Stimulated activated CD8-positive, alpha-beta memory T cell treated with anti-CD3 and anti-CD28 coated beads, Interleukin-2, amount 100 ng/mL, for 48 hours (primary cell): Measurements from ENCODE around the gene CUL7.

ENCODE experiments used
- DNase-seq, 2 donors: peaks; one replicate each; pipeline ENCODE4 v3.0.0-alpha.2; 2020; ENCODE audit warnings: low read depth in 2 of 2

The CUL7 gene

DNA sequence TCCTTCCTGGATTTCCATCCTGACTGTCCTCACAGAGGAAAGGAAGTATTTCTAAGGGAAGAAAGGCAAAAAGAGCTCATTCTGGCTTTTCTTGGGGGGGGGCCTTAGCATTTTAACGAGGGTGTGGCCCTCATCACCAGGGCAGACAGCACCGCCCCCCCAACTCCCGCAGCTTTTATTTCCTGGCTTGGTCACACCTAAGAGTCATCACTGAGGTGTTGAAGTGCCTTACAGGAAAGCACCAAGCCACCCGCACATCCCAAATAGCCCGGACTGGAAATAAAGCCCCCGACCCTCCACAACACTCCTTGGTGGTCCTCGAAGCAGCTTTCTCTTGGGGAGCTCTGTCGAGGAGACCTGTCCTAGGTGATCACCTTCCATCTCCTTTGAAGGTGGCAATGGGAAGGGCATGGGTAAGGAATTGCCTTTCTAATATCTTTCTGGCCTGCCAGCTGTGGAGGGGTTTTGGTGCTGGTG lies 23.7 kb upstream of the CUL7 start:
- no peak for DNase-seq

DNA sequence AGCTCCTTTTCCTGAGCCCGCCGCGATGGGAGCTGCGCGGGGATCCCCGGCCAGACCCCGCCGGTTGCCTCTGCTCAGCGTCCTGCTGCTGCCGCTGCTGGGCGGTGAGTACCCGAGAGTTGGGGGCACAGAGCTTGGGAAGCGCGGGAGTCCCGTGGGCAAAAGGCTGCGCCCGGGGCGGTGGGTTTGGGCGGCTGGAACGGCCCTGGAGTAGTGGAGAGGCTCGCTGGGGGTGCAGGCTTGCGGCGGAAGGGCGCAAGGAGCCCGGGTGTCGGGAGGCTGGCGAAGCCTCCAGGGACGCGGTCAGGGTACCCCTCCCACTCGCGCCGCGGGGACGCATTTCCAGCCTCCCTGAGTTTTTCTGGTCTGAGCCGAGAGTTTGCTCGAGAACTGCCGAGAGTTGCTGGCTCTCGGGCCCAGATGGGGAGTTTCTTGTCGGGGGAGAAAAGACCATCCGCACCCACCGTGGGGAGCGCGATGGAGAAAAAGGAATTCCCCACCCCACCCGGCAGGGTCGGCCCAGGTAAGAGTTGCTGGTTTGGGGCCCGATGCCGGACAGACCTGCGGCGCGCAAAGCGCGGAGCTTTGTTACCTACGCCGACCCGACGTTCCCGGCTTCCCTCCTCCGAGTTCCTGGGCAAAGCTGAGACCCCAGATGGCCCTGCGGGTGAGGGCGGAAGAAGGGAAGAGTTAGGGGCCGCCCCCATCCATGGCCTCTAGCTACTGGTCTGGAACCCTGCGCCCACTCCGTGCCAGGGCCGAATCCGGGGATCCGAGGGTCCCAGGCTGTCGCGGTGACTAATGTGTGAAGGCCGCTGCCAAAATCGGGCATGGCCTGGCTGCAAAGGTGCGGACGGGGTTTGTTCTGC lies 23.0 kb upstream of the CUL7 start:
- no peak for DNase-seq

DNA sequence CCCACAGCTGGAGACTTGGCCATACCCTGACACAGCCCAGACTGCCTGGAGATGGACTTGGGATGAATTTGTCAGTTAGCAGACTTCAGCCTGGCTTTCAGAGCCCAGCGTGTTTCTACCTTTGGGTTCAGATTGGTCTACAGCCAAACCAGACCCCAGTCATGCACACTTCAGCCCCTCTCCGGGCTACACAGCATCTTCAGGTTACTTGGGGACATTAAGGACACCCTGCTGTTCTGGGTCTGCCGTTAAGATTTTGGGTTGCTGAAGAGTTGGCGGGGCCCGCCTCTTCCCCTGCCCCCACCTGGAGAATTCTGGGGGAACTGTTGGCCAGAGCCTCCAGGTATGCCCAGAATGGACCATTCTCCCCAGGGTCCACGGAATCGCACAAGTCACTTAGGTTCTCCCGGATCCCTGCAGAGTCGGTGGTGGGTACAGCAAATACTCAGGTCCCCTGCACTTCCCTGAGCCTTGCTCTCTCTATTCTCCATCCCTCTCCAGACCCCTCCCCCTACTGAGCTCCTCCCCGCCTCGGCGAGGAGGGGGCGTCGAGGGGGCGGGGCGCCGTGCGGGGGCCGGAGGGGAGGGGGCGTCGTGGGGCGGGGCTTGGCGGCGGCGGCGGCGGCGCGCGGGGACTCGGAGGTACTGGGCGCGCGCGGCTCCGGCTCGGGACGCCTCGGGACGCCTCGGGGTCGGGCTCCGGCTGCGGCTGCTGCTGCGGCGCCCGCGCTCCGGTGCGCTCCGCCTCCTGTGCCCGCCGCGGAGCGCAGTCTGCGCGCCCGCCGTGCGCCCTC lies 22.2 kb upstream of the CUL7 start, which contains the start of gene PTK7:
TSS of gene PTK7 (plus strand) at position 645 of the 794 bp plus-strand sequence. CDS start 175 bp downstream, outside the sequence.
- DNase-seq, result no peak

DNA sequence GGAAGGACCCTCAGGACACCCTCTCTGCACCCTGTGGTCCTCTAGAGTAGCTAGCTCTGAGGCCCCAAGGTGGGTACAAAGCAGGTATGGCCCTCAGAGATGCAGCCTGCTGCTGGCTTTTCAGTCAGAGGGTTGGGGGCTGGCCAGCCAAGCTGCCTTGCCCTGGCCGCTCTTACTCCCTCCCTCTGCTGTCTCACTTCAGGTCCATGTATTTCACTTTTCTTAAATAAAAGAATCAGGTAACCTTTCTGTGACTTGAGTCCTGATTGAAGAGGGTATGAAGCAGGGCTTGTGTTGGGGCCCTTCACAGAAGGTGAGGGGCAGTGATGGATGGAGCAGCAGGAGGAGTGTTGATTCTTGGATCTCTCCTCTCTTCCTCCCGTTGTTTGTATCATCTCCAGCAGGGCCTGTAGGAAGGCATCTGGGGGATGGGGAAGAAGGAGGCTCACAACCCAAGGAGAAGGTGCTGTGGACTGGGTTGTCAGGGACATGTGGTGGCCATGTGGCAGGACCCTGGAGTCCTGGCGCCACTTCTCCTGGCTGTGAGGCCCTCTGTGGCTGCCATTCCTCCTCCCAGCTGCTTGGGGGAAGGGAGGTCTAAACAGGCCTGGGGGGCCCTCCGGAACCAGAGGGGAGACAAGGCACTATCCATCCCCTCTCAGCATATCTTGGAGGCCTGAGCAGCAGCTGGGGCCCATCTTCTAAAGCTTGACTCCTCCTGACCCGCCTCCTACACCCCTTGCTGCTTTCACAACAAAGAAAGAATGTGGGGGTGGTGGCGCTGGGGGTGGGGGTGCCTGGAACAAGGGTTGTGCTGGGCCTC lies 21.4 kb upstream of the CUL7 start:
- no peak for DNase-seq

DNA sequence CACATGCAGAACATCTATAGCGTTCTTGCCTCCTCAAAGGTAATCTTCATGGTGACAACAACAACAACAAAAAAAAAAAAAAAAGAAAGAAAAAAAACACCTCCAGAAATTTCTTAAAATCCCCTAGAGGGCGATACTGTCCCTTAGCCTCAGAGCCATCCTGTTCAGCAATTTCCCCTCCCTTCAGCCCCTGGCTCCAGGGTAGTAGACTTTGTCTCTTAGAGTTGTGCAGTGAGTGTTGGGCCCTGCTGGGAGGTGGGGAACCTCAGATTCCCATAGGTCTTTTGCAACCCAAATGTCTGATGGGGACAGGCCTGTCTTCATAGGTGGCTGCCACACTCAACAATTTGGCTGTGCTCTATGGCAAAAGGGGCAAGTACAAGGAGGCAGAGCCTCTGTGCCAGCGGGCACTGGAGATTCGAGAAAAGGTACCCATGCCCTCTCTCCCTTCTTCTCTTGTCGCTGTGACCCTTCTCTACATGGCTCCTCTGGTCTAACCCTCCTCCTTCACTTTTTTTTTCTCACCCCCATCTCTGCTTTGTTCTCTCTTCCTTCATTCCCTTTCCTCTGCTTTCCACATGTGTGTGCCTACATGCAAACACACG lies 16.5 kb upstream of the CUL7 start:
- no peak for DNase-seq

DNA sequence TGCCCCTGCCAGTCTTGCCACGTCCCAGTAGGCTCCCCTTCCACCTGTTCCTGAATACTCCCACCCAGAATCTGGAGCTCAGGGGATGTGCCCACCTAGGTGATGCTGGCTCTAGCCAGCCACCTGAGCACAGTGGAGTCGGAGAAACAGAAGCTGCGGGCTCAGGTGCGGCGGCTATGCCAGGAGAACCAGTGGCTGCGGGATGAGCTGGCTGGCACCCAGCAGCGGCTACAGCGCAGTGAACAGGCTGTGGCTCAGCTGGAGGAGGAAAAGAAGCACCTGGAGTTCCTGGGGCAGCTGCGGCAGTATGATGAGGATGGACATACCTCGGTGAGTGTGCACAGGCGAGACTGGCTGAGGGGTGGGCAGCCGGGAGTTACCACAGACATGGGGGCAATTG lies 9.2 kb upstream of the CUL7 start:
- DNase-seq, result no peak

DNA sequence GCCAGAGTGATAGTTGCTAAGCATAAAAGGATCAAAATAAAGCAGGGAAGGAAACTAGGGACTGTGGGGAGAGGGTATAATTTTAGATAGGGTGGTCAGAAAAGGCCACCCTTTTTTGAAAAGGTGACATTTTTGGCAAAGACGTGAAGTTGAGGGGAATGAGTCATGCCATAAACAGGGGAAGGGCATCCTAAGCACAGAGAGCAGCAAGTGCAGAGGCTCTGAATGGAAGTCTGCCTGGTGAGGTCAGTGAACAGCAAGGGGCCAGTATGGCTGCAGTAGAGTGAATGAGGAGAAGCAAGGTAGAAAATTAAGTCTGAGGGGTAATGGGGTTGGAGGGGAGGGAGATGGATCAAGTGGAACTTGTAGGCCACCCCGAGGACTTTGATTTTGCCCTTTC lies 8.2 kb upstream of the CUL7 start:
- no peak for DNase-seq

DNA sequence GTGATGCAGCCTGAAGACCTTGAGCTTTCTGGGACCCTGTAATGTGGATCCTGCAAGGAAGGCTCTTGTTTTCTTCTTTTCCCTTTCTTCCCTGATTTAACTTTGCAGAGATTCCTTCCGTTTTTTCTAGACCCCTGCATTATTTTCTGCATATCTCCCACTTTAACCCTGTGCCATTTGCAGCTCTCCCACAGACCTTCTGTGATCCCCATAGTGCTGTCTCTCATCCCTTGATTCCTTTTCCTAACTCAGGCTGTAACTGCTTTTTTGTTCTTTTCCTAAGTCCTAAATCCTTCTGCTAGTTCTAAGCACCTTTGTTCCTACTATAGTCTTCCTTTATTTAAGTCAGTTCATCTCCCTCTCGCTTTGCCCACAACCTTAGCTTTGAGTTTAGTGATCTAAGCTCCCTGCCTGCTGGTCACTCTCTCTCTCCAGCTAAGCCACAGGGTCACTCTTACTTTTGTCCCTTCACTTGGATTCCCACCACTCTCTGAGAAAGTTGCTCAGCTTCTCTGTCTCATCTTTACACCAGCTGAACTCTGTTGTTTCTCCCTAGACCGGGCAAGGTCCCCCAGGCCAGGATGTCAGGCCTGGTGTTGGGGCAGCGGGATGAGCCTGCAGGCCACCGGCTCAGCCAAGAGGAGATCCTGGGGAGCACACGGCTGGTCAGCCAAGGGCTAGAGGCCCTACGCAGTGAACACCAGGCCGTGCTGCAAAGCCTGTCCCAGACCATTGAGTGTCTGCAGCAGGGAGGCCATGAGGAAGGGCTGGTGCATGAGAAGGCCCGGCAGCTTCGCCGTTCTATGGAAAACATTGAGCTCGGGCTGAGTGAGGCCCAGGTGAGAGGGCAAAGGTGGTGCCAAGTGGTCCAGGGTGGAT lies 7.3 kb upstream of the CUL7 start:
- no peak for DNase-seq

DNA sequence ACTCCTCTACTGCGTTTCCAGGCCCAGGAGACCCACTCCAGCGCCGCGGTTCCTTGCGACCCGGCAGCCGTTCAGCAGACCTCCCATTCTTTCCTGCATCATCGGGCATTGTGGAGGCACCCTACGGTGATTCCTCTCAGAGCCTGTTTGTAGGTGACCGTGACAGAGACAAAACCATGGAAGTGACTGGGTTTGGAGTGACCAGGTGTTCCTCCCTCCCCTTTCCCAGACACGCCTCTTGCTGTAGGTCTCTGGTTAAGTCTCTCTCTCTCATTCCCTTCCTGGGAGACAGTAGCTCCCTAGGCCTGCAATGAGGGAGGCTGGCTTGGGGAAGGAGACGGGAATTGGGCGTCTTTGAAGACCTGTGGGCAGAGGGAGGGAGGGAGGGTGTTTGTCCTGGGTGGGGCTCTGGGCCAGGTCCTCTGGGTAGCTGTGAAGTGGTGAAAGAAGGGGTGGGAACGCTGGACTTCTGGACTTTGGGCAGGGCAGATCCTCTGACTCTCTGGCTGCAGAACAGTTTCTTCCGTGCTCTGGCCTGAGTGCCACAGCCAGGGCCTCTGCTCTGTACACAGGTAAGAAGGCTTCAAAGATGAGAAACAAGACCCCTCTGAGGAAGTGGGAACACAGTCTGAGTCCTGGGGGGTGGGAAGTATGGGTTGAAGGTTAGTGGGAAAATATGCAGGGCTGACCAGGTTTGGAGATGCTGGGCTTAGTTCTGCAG lies 6.5 kb upstream of the CUL7 start:
- DNase-seq, result no peak

DNA sequence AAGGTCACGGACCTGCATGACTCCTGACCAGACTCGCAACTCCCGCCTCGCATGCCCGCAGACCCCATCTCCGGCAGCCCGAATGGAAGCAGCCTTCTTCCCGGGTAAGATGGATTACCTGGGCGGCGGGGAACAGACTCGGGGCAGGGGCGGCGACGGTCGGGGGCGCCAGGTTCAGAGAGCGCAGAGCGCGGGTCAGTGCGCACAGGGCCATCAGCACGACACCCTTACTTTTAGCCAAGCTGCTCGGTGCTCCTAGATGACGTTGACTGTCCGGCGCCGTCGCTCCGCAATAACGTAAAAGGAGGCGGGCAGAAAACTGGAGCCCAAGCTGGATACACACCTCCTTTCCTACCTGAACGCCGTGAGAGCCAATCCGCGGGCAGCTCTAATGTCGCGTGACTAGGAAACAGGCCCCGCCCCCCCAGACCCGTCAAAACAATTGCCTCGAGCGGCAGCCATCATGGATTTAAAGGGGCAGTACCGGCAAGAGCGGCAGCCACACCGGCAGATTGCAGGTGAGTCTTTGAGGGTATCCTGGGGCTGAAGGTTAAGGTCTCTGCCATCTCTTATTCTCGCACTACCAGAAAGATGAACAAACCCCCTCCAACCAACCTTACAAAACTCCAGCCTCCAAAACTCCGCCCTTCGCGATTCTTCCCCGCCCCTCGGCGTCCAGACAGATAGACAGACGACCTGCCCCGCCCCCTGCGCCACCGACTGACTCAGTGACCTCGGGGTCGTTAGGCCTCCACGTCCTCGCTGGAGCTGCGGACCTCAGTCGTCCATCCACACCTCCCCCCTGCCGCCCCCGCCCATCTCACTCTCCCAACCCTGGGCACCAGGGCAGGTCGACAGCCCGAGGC lies 5.8 kb upstream of the CUL7 start, which contains the start of the genes KLC4 and MRPL2:
TSS of gene KLC4 (plus strand) at position 464 of the 866 bp plus-strand sequence. CDS start 1,705 bp downstream, outside the sequence.
TSS of gene MRPL2 (minus strand) at position 267 of the 866 bp plus-strand sequence. CDS start at position 214, 53 bp downstream.
- DNase-seq, result peak; percentile 94 to 98

DNA sequence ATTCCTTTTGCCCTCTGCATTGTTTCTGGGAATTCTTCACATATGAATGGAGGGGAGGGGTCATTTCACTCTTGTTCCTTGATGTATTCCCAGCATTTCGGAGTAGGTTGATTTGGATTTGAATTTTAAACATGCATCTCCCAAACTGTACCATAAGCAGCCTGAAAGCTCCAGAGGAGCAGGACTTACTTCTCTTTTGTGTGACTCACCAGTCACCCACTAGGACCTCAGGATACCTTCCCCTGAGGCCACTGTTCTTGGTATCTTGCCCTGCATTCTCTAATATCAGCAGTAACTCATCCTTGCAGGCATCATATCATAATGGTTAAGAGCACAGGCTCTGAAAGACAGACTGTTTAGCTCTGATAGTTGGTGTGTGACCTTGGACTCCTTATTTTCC lies 4.9 kb upstream of the CUL7 start:
- DNase-seq, result no peak

DNA sequence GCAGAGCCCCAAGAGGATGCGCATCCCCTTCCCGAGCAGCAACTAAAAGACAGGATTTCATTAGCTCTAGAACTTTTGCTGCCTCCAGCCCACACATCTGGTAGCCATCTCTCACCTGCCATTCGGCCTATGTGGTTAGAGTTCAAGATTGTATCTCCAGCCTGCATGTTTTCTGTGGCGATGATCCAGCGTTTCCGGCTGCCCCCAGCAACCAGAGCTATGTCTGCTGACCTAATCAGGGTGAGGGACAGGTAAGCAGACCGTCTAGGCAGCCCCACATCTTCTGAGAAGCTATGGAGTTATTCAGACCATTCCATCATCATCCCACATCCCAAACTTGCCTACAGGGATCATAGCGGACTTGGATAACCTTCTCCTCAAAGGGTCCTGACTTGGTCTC lies 2.3 kb upstream of the CUL7 start:
- no peak for DNase-seq

DNA sequence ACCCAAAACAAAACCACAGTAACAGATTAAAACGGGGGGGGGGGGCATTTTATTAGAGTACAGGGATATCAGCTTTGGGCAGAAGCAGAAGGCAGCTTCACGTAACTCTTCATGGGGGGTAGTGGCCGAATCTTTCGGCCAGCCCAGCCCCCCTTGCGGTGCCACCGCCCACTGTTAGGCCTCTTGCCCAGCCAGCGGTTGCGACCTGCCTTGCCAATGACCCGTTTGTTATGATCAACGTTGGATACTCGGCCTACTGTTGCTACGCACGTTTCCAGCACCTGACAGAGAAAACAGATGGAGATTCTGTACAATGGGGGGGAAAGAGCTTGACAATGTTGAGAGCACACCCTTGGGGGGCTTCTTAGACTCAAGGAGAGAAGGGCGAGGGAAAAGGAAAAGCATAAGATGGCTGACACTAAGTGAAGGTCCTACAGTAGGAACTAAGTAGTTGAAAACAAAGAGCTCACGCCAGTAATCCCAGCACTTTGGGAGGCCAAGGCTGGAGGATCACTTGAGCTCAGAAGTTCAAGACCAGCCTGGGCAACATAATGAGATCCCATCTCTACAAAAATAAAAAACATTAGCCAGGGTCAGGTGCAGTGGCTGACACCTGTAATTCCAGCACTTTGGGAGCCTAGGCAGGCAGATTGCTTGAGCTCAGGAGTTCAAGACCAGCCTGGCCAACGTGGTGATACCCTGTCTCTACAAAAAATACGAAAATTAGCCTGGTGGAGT lies 724 bp upstream of the CUL7 start:
- no peak for DNase-seq

DNA sequence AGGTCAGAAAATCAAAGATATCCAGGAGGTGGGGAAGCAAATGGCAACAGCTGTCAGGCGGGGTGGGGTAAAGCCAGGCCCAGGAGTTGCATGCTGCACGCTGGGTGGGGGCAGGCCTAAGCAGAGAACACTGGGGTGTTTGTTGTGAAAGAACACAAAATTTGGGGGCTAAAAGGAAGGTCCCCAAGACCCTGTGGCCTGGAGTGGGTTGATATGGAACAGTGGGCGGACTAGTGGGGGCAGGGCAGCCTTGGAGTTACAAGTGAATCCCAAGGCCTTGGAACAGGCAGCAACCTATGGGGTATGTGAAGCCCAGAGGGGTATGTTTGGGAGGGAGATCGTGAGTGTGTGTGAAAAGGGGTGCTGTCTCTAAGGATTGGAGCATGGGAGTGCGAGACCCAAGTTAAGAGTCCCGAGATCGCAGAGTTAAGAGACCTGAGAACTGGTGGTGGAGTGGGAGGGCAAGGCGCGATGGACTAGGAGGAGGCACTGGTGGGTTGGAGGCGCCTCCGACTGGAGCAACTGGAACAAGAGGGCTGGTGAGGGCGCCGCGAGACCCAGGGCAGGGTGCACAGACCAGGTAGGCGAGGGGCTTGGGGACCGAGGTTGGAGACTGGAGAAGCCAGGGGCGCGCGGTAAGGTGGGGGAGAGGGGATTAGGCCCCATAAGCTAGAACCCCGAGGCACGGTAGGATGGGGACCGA lies 658 bp downstream of the CUL7 start:
- DNase-seq, result no peak

DNA sequence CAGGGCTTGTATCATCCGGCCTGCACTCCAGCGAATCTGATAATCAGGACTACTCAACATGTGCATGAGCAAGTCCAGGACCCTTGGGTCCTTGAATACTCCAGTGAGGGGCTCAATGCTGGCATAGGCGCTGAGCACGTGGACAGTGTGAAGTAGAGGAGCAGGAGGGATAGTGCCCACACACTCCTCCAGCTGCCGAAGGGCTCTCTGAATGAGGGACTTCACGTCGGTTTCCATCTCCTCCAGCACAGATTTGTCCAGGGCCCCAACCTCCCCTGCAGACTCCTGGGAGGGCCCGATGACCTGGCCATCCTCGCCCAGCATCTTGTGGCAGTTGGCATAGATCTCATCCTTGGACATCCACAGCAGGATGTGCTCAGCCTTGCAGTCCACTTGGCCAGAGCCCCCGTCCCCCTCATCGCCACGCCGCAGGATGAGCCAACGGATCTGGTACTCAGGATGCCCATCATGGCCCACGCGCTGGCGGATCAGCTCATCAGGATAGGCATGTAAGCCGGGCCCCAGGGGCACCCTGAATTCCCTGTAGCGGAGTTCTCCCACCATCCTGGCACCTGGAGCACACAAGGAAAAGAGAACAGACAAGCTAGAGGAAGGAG lies 1.3 kb downstream of the CUL7 start:
- DNase-seq, result no peak

DNA sequence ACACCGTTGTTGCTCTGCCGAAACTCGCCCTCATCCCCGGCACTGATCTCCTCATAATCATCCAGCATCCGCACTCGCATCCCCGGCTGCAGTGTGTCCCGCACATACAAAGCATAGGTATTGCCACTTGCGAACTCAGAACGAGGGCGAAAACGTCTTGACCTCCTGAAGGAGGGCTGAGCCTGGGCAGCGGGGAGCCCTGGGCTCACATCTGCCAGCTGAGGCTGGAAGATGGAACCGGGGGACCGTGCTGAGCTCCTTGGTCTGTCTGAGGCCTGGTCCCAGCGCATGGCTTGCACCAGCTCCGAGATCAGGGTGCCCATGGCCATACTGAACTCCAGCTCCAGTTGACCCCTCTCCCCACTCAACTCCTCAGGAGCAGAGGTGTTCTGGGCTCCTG lies 2.7 kb downstream of the CUL7 start:
- no peak for DNase-seq

DNA sequence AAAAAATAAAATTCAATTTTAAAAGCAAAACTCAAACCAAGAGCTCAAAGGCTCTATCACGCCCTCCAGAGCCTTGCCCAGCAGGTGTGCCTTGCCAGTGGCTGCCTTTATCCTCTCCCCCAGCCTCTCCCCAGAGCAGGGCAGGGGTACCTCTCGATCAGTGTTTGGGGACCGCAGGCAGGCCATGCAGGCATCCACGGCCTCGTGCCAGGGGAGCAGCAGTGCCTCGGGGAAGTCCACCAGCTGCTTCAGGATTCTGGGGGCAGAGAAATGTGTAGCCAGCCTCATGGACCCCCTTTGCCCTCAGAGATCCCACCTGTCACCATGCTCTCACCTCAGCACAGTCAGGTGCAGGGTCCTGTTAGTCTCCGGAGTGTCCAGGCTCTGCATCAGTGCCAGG lies 5.7 kb downstream of the CUL7 start:
- DNase-seq, result no peak
